ENCODE measurements around the gene CAPN8.
A peak's percentile ranks its signal among the peaks of the same experiment; 100 is the strongest.

CAPN8 gene

DNA sequence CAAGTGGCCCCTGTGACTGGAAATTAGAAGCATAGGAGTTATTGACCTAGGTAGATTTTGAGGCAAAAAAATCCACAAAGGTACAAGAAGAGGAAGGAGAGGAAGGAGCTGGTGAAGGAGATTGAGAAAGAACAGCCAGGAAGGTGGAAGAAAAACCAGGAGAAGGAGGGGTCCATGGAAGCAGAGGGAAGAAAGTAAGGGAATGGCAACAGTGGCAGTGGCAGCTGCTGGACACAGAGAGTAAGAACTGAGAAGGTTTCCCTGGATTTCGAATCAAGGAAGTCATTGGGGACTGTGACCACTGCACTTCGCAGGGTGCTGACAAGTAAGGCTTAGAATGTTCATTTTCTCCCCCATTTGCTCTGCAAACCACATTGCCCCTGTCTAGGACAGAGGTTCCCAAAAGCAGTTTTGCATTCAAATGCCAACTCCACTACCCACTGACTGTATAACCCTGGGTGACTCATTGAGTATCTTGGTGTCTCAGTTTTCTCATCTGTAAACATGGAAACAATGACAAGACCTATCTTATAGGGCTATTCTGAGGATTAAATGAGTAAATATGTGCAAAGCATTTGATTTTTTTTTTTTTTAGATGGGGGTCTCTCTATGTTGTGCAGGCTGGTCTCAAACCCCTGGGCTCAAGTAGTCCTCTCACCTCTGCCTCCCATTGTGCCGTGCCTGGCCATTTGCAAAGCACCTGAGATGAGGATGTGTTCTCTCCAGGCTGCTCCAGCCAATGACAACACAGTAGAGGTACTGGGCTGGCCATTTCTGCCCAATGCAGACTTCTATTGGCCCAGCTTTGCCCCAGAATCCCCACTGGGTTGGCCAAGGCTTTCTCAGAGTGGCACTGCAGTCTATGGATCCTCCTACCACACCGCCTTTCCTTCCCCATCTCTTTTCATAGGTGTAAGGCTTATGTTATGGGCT, 37.5 kb upstream of the CAPN8 start:
- no peak for DNase-seq (ENCODE audit: low read depth)

DNA sequence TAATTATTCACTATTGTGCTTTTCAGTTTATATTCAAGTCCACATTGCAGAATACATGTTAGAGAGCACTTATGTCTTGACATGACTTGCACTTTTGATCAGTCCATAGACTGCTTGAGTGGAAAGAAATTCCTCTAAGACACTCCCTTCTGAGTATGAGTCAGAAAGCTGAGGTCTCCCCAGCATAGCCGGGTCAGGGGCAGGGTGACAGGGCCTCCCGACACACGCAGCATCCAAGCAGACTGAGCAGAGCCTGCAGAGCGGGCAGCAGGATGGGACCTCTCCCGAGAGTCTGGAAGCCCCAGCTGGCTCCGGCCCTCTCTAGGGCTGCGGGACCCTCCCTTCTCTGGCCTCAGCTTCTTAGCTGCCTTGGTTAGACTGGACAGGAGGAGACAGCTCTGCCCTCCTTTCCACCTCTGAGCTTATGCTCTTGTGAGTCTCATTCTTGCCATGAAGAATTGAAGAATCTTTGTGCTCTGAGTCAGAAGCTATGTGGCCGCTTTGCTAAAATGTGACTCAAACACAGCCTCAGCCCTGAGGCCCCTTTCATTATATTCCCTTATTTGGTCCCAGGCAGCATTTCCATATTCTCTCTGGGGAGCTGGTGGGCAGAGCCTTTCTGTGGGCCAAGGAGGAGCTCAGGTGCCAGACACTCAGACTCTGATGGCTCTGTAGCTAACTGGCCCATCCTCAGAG, 35.6 kb upstream of the CAPN8 start:
- no peak for DNase-seq (ENCODE audit: low read depth)

- DNase-seq (ENCODE audit: low read depth): no peak
Measured at GRCh38 chr1:223700388-223700918, 35.0 kb upstream of the CAPN8 start.

- no peak for DNase-seq (ENCODE audit: low read depth)
Measured at GRCh38 chr1:223695941-223696340, 30.4 kb upstream of the CAPN8 start.

DNA sequence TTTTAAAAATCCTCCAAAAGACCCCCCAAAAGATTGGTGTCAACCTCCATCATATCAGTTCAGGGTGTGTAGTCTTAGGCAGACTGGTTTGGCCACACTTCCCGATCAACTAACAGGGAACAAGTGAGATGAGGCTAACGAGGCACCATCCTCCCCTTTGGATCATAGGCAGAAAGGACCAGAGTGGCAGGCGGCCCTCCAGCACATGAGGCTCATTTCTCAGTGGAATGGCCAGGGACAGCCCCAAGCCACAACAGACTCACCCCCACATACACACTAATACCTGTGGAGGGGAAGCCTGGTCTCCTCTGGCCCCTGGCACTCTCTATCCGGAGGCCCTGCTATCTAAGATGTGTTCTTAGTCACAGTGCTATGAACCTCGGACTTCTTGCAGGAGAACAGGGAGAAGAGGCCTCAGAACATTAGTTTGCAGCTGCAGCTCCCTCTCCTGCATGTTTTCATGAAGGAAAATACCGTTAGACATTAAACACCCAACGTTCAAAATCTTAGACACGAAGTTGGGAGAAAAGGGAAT, 29.6 kb upstream of the CAPN8 start:
- no peak for DNase-seq (ENCODE audit: low read depth)

GRCh38 chr1:223691121-223691520, 25.6 kb upstream of the CAPN8 start:
- no peak for DNase-seq (ENCODE audit: low read depth)

- no peak for DNase-seq (ENCODE audit: low read depth)
Measured at GRCh38 chr1:223684488-223684792, 18.9 kb upstream of the CAPN8 start.

- DNase-seq (ENCODE audit: low read depth): peak; percentile 38
Measured at GRCh38 chr1:223683586-223684487, 18.3 kb upstream of the CAPN8 start.

- no peak for DNase-seq (ENCODE audit: low read depth)
Measured at GRCh38 chr1:223682502-223682901, 17.0 kb upstream of the CAPN8 start.

- DNase-seq (ENCODE audit: low read depth): no peak
Measured at GRCh38 chr1:223680188-223680587, 14.7 kb upstream of the CAPN8 start.

DNA sequence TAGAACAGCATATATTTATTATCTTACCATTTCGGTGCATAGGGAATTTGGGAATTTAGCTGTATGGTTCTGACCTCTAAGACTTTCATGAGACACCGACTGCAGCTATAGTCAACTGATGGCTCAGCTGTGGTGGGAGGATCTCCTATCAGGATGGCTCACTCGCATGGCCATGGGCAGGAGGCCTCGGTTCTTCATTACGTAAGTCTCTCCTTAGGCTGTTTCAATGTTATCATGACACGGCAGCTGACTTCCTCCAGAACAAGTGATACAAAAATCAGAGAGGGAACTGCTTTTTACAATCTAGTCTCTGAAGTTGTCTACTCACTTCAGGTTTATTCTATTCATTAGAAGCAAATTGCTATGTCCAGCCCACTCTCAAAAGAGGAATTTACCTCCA, 13.3 kb upstream of the CAPN8 start:
- DNase-seq (ENCODE audit: low read depth): no peak

- no peak for DNase-seq (ENCODE audit: low read depth)
Measured at GRCh38 chr1:223674119-223674890, 8.8 kb upstream of the CAPN8 start.

DNA sequence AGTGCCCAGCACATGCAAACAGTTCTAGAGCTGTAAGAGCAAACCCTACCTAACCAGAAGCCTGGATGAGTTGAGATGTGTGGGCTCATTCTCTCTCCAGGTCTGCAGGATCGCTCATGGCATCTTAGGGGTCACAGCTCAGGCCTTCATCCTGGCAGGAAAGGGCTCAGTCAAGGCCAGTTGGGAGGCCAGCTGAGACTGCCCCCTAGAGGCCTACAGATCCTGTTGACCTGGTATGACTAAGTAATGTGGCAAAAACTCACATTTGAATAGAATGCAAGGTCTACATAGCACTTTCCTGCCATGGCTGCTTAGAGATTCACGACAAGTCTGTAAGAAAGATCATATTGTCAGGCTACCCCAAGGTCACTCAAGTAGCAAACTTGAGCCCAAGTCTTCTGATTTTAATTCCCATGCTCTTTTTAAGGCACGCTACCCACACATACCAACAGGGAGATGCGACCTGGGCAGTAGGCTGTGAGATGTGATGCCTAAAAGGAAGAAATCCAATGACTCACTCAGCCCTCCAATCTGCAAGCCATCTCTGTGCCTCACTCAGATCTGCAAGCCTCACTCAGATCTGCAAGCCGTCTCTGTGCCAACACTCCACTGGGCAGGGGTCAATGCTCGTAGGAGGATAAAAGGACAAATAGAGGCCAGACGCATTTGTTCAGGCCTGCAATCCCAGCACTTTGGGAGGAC, 5.1 kb upstream of the CAPN8 start:
- no peak for DNase-seq (ENCODE audit: low read depth)

- no peak for DNase-seq (ENCODE audit: low read depth)
Measured at GRCh38 chr1:223669003-223669795, 3.7 kb upstream of the CAPN8 start.

GRCh38 chr1:223667484-223668182, 2.1 kb upstream of the CAPN8 start:
- no peak for DNase-seq (ENCODE audit: low read depth)

GRCh38 chr1:223664106-223664505, 1.4 kb downstream of the CAPN8 start:
- DNase-seq (ENCODE audit: low read depth): no peak

GRCh38 chr1:223662943-223663342, 2.6 kb downstream of the CAPN8 start:
- DNase-seq (ENCODE audit: low read depth): no peak

- no peak for DNase-seq (ENCODE audit: low read depth)
Measured at GRCh38 chr1:223659711-223660110, 5.8 kb downstream of the CAPN8 start.

DNA sequence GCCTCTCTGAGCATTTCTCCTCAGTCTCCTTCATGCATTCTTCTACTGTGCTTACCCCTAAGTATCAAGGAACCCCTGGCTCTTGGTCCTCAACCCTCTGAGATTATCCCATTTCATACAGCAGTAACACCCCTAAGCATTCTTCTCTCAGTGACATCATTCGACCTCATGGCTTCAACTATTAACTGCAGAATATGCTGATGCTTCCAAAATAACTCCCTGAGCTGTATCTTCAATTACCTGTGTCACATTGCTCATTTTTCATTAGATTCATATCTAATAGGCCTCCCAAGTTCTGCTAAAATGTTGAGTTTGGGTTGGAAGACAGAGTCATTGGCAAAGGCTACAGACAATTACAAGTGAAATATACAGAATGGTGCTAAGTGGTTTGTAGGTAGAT, 7.5 kb downstream of the CAPN8 start:
- no peak for DNase-seq (ENCODE audit: low read depth)
